ENCODE results near the gene BRD3OS. TPM values are rescaled to one million over a fixed set of nuclear protein-coding genes. Genes with fewer than 3 reads are reported as not detected.

BRD3OS gene
- total and polyA plus RNA-seq, 2 of the 4 experiments (the other 2 are of a cell fraction): 15.8 to 20.7 TPM

DNA sequence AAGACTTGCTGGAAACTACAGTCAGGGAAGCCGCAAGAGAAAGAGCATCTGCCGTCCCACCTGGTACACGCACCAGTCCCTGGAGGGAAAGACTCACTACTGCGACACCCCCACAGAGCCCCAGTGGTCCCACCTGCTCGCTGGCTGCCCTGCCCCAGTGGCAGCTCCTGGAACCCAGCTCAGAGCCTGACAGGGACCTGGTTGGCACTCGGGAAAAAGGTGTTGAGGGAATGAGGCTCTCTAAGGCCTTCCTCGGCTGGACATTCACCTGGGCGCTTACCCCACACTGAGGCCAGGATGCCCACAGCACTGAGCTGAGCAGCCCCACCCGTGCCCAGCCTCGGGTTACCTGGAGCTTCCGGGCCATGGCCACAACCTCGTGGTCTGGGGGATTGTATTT is 19.7 kb downstream of the BRD3OS start:
- no peaks in the 10 kb centered on the region for H3K9me1 ChIP-seq (ENCODE audit: insufficient read depth, low read length)
- H2BK120ac ChIP-seq (ENCODE audit: low read depth, low read length): no peak overlapping the region
- CTCF ChIA-PET: no interaction called here
- H3K4me3 ChIP-seq (ENCODE audit: insufficient read depth, low read depth, low read length): no peak overlapping the region
- H4K8ac ChIP-seq (ENCODE audit: low read depth in 2 of 2, low read length in 2 of 2): no peak overlapping the region
- no peak overlapping the region for H3K14ac ChIP-seq (replicated peaks; ENCODE audit: low read depth, low read length)
- peaks cover 7 to 19% of the 10 kb centered on the region in 2 experiments; a peak in 3 of 4 replicates for H3K79me1 ChIP-seq (ENCODE audit: low read depth in 1 of 2, low read length in 2 of 2)
- no peak overlapping the region for H2BK20ac ChIP-seq (ENCODE audit: low read depth, low read length)
- H3K27ac ChIP-seq (ENCODE audit: insufficient read depth, low read length): no peak overlapping the region
- no peak overlapping the region for H3K4me2 ChIP-seq (ENCODE audit: low read depth, low read length)
- peaks cover 71% of the 10 kb centered on the region for H3K36me3 ChIP-seq (ENCODE audit: control insufficient read depth, insufficient read depth, low read length)
- no peaks in the 10 kb centered on the region for H3K9me3 ChIP-seq (ENCODE audit: control insufficient read depth, insufficient read depth, low read length)
- H2AFZ ChIP-seq (replicated peaks; ENCODE audit: low read length, poor library complexity): no peak overlapping the region
- intact Hi-C loops (cut with micrococcal nuclease): no loop called here
- H2AK5ac ChIP-seq (ENCODE audit: low read depth, low read length): no peak overlapping the region
- H4K91ac ChIP-seq (ENCODE audit: insufficient read depth, low read depth, low read length): no peak overlapping the region
- H4K5ac ChIP-seq (ENCODE audit: low read depth, low read length): no peak overlapping the region
- POLR2A ChIA-PET (ENCODE audit: unreplicated experiment): no interaction called here
- no peak overlapping the region for H2AK9ac ChIP-seq (replicated peaks; ENCODE audit: low read depth, low read length, poor library complexity)
- H3K9ac ChIP-seq (ENCODE audit: low read depth, low read length): no peak overlapping the region
- H3K23ac ChIP-seq (ENCODE audit: low read depth, low read length): no peak overlapping the region
- no peak overlapping the region for H3K4ac ChIP-seq (ENCODE audit: low read depth, low read length)
- H3K18ac ChIP-seq (ENCODE audit: low read depth, low read length): no peak overlapping the region
- H2BK5ac ChIP-seq (ENCODE audit: low read depth, low read length, poor library complexity, severe bottlenecking): no peak overlapping the region
- peaks cover 6% of the 10 kb centered on the region for H4K20me1 ChIP-seq (ENCODE audit: insufficient read depth, low read length)
- no peak overlapping the region for H3K56ac ChIP-seq (ENCODE audit: extremely low read depth, insufficient read depth, low read length)
- no peak for DNase-seq
- H3K4me1 ChIP-seq (ENCODE audit: control insufficient read depth, insufficient read depth, low read length): no peaks in the 10 kb centered on the region
- H2BK15ac ChIP-seq (ENCODE audit: low read depth, low read length): no peak overlapping the region
- WGBS, 2 experiments (ENCODE audit: extremely low coverage in 2 of 2, insufficient read length in 1 of 2): 100% methylated on average over 2 of the region's 12 CpGs; no CpG with 5 or more reads in 1 of the 2 experiments
- no peaks in the 10 kb centered on the region for H3K27me3 ChIP-seq (ENCODE audit: control insufficient read depth, insufficient read depth, low read length)
- dilution Hi-C loops (cut with HindIII; ENCODE audit: low sequenced_read_pairs, unreplicated experiment): no loop called here
- no TSS peak for BruUV-seq (replicated peaks)
- TF ChIP-seq RAD21 (IDR thresholded peaks at IDR 0.05; ENCODE audit: low read length) (no peak), NFE2L2 (IDR thresholded peaks at IDR 0.05; ENCODE audit: low read depth, low read length) (no peak), USF2 (IDR thresholded peaks at IDR 0.05; ENCODE audit: low read depth, low read length) (no peak), CEBPB (IDR thresholded peaks at IDR 0.05; ENCODE audit: low read depth, low read length) (no peak), POLR2A (IDR thresholded peaks at IDR 0.05; ENCODE audit: low read depth, low read length) (no peak), SMC3 (IDR thresholded peaks at IDR 0.05; ENCODE audit: low read depth, low read length) (no peak)
- TF ChIP-seq, protein P1, sequence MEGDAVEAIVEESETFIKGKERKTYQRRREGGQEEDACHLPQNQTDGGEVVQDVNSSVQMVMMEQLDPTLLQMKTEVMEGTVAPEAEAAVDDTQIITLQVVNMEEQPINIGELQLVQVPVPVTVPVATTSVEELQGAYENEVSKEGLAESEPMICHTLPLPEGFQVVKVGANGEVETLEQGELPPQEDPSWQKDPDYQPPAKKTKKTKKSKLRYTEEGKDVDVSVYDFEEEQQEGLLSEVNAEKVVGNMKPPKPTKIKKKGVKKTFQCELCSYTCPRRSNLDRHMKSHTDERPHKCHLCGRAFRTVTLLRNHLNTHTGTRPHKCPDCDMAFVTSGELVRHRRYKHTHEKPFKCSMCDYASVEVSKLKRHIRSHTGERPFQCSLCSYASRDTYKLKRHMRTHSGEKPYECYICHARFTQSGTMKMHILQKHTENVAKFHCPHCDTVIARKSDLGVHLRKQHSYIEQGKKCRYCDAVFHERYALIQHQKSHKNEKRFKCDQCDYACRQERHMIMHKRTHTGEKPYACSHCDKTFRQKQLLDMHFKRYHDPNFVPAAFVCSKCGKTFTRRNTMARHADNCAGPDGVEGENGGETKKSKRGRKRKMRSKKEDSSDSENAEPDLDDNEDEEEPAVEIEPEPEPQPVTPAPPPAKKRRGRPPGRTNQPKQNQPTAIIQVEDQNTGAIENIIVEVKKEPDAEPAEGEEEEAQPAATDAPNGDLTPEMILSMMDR (conservative IDR thresholded peaks at IDR 0.05; ENCODE audit: low read depth, low read length): no peak
- ATAC-seq (ENCODE audit: low read depth): no peak
- in situ Hi-C loops (cut with MboI; ENCODE audit: low sequenced_read_pairs): no loop called here
